Naive thymus-derived CD4-positive, alpha-beta T cell (primary cell): ENCODE data around the gene RAD51B. TPM values are rescaled to one million over a fixed set of nuclear protein-coding genes. Genes with fewer than 3 reads are reported as not detected.

Experiments used
- ATAC-seq: fragments of 150-1000 bp; cut with Tn5 transposase; 2 replicates; pipeline ENCODE4 v1.10.0; 2021; ENCODE audit warnings: mild to moderate bottlenecking, moderate library complexity
- CTCF ChIA-PET: fragments of 350-600 bp; sonication (Branson Sonifier 250); formaldehyde crosslinking; loops from one replicate; lab custom pipeline; 2021; ENCODE audit warnings: antibody characterized with exemption; lab: Charles Lee
- POLR2A ChIA-PET: fragments of 350-600 bp; sonication (Branson Sonifier 250); formaldehyde crosslinking; loops from one replicate; lab custom pipeline; 2021; ENCODE audit warnings: antibody characterized with exemption, inconsistent platforms; lab: Charles Lee
- DNase-seq, 9 donors: peaks; one replicate each; pipeline versions ENCODE4 v3.0.0 to v3.0.0-alpha.2; 2020 to 2022; ENCODE audit warnings: mixed read lengths in 1 of 9
- H3K27ac ChIP-seq: one replicate; pipeline ENCODE4 v1.7.0; 2013; ENCODE audit warnings: mild to moderate bottlenecking, low read depth, low read length, moderate library complexity
- H3K27me3 ChIP-seq, 2 donors: one replicate each; pipeline ENCODE4 v1.7.0; 2013; ENCODE audit warnings: low read length in 2 of 2, mild to moderate bottlenecking in 2 of 2, moderate library complexity in 2 of 2; ENCODE audit not compliant: control insufficient read depth in 2 of 2, insufficient read depth in 2 of 2
- H3K36me3 ChIP-seq, 3 experiments: 1 replicate in 2 of 3; 2 replicates in 1 of 3; pipeline ENCODE4 v1.7.0; 2013; ENCODE audit warnings: low read length in 3 of 3, mild to moderate bottlenecking in 3 of 3, moderate library complexity in 1 of 3; ENCODE audit not compliant: insufficient read depth in 3 of 3, control insufficient read depth in 2 of 3
- H3K4me1 ChIP-seq, 2 donors: one replicate each; pipeline ENCODE4 v1.7.0; 2013; ENCODE audit warnings: low read length in 2 of 2, mild to moderate bottlenecking in 2 of 2, moderate library complexity in 1 of 2; ENCODE audit not compliant: control insufficient read depth in 2 of 2, insufficient read depth in 2 of 2
- H3K4me3 ChIP-seq: 2 replicates; pipeline ENCODE4 v1.7.0; 2013; ENCODE audit warnings: mild to moderate bottlenecking, low read length
- H3K9me3 ChIP-seq, 3 experiments: 1 replicate in 2 of 3; 2 replicates in 1 of 3; pipeline ENCODE4 v1.7.0; 2013; ENCODE audit warnings: low read length in 3 of 3; ENCODE audit not compliant: control insufficient read depth in 2 of 3
- H3K27ac Mint-ChIP-seq, 9 donors: one replicate each; pipeline ENCODE4 v1.8.0; 2020 to 2022; ENCODE audit warnings: mixed read lengths in 9 of 9, mild to moderate bottlenecking in 8 of 9, moderate library complexity in 5 of 9, inconsistent platforms in 2 of 9
- H3K27me3 Mint-ChIP-seq, 5 donors: one replicate each; pipeline ENCODE4 v1.8.0; 2021 to 2022; ENCODE audit warnings: mixed read lengths in 5 of 5, mild to moderate bottlenecking in 1 of 5
- H3K36me3 Mint-ChIP-seq, 5 donors: one replicate each; pipeline ENCODE4 v1.8.0; 2020 to 2022; ENCODE audit warnings: mixed read lengths in 5 of 5, mild to moderate bottlenecking in 3 of 5, inconsistent platforms in 1 of 5
- H3K4me1 Mint-ChIP-seq, 7 donors: one replicate each; pipeline ENCODE4 v1.8.0; 2020 to 2022; ENCODE audit warnings: mixed read lengths in 7 of 7, mild to moderate bottlenecking in 3 of 7, inconsistent platforms in 1 of 7
- H3K4me3 Mint-ChIP-seq, 10 donors: one replicate each; pipeline ENCODE4 v1.8.0; 2020 to 2022; ENCODE audit warnings: mild to moderate bottlenecking in 10 of 10, mixed read lengths in 10 of 10, moderate library complexity in 6 of 10, inconsistent platforms in 2 of 10
- H3K9me3 Mint-ChIP-seq, 11 donors: one replicate each; pipeline ENCODE4 v1.8.0; 2020 to 2022; ENCODE audit warnings: mixed read lengths in 11 of 11, mild to moderate bottlenecking in 4 of 11, inconsistent platforms in 1 of 11, moderate library complexity in 1 of 11
- intact Hi-C, 2 donors: fragments of 100-400 bp; cut with micrococcal nuclease; formaldehyde crosslinking; loops; one replicate each; pipeline ENCODE4 v1.15.1; 2023
- polyA plus RNA-seq, 2 donors: library from polyadenylated mRNA; unstranded; fragments of 300-500 nt; fragmentation: Illumina TruSeq; gene quantifications; one replicate each; pipeline ENCODE4 v1.2.3, GENCODE V29; 2021
- total RNA-seq, 6 experiments: library from RNA in 5 of 6; stranded (reverse) in 5 of 6; gene quantifications; 1 replicate in 5 of 6; 2 replicates in 1 of 6; pipeline ENCODE4 v1.2.3 and lab custom pipeline; 2021 to 2026

RAD51B gene
- total and polyA plus RNA-seq, 7 experiments from 2014 or later, result 15.0 to 42.2 (median 28.8) TPM

DNA sequence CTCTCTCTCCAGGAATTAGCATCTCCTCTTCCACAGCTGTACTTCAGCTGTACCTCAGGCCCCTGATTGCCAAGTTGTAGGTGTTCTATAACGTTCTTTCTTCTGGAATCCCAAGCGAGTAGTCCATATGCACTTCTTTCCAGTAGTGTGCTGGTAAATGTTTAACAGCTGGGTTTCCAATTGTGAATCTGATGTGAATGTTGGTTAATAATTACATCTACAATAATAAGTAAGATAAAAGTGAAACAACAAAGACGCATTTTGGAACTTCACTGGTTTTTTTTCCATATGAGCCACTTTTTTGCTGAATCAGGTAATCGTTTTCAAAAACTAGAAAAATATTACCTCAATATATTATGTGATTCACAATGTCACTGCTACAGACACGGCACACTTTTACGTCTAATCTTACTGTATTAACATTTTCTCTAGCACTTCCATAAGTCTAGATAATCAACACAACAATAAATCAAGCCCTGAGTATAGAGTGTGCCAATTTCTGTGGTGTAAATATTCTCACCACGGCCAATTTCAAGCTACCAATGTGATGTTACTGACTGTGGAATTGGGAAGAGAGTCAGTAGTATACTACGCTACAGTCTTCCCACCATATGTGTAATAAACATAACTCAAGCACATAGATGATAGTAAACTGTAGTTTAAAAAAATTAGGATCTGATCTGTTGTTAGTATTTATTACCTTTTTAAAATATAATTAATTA lies 860.3 kb downstream of the RAD51B start:
- Histone ChIP-seq H3K27me3 (no peaks in the 10 kb centered on the region), H3K27ac (no peak overlapping the region), H3K9me3 (no peaks in the 10 kb centered on the region), H3K36me3 (no peaks in the 10 kb centered on the region), H3K4me1 (peaks cover 31 to 38% of the 10 kb centered on the region in 2 donors), H3K4me3 (no peak overlapping the region)
- Mint-ChIP-seq H3K4me3 (no peak overlapping the region), H3K27me3 (no peaks in the 10 kb centered on the region), H3K36me3 (peaks cover 0 to 4% (median 0%) of the 10 kb centered on the region in 5 donors), H3K4me1 (peaks cover 37 to 58% (median 44%) of the 10 kb centered on the region in 7 donors), H3K27ac (peak overlapping the region in 3 of 9 donors; percentile 3 to 82 (median 63)), H3K9me3 (peaks cover 0 to 2% (median 0%) of the 10 kb centered on the region in 11 donors)
- ATAC-seq, result no peak
- DNase-seq, result no peak
- POLR2A ChIA-PET, result interaction anchor here (1.2 kb wide), 1 partner anchor 9 kb away, joined by 5 read pairs; no protein-coding TSS in a partner anchor
- intact Hi-C loops, result loop anchor here (10.0 kb wide), 3 partner anchors 55 to 435 kb away; no protein-coding TSS in a partner anchor
- CTCF ChIA-PET, result interaction anchor here (0.7 to 1.4 kb wide), 3 partner anchors 109 to 429 kb away, joined by 3 to 4 read pairs (median 3); no protein-coding TSS in a partner anchor

GRCh38 chr14:68680541-68681051 lies 861.0 kb downstream of the RAD51B start:
- ChIA-PET POLR2A (interaction anchor here (0.9 to 1.2 kb wide), 4 partner anchors 10 to 99 kb away, joined by 3 to 5 read pairs (median 4); no protein-coding TSS in a partner anchor), CTCF (interaction anchor here (1.4 kb wide), 1 partner anchor 108 kb away, joined by 4 read pairs; no protein-coding TSS in a partner anchor)
- H3K4me3 ChIP-seq, result no peak overlapping the region
- H3K4me3 Mint-ChIP-seq, result no peak overlapping the region
- peak overlapping the region in 3 of 9 donors; percentile 77 to 82 (median 79) for H3K27ac Mint-ChIP-seq
- H3K4me1 Mint-ChIP-seq, result peaks cover 43 to 65% (median 51%) of the 10 kb centered on the region in 7 donors
- H3K9me3 Mint-ChIP-seq, result peaks cover 0 to 2% (median 0%) of the 10 kb centered on the region in 11 donors
- H3K27ac ChIP-seq, result no peak overlapping the region
- H3K27me3 ChIP-seq, result no peaks in the 10 kb centered on the region
- H3K4me1 ChIP-seq, result peaks cover 38 to 45% of the 10 kb centered on the region in 2 donors
- ATAC-seq (no peak), DNase-seq (no peak)
- H3K36me3 Mint-ChIP-seq, result peaks cover 0 to 4% (median 0%) of the 10 kb centered on the region in 5 donors
- H3K36me3 ChIP-seq, result no peaks in the 10 kb centered on the region
- intact Hi-C loops, result loop anchor here (10.0 kb wide), 3 partner anchors 56 to 436 kb away; no protein-coding TSS in a partner anchor
- H3K9me3 ChIP-seq, result no peaks in the 10 kb centered on the region
- no peaks in the 10 kb centered on the region for H3K27me3 Mint-ChIP-seq

DNA sequence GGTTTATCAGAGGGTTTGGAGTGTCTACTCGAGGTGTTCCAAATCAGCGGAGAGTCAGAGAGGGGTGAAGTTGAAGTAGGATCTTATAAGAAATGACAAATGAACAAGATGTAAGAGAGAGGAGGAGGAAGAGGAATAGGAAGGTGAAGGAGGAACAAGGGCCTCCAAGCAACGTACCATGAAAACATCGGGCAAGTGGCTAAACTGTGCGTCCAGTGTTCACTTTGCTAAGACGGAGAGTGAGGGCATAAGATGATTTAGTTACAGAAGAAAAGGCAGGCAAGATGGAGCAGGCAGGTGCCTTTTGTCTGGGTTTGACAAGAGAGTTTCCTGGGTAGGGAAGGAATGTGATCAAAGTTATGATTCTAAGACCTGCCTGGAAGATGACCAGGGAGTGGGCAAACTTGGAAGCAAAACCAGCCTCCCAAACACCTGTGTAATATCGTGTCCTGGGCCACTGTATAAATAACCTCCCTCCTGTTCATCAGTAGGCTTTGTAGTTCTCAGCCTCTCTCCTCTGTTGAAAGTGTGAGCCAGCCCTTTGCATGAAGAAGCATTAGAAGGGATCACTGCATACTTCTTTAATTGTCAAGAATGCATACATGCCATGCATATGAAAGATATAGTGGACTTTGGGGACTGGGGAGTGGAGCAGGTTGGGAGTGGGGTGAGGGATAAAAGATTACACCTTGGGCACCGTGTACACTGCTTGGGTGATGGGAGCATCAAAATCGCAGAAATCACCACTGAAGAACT lies 861.9 kb downstream of the RAD51B start:
- H3K36me3 Mint-ChIP-seq, result peaks cover 0 to 4% (median 0%) of the 10 kb centered on the region in 5 donors
- H3K4me3 Mint-ChIP-seq, result peak overlapping the region in 5 of 10 donors; percentile 29 to 71 (median 47)
- intact Hi-C loops, result loop anchor here (10.0 kb wide), 3 partner anchors 57 to 437 kb away; no protein-coding TSS in a partner anchor
- Histone ChIP-seq H3K4me3 (no peak overlapping the region), H3K27me3 (no peaks in the 10 kb centered on the region), H3K36me3 (no peaks in the 10 kb centered on the region), H3K4me1 (peaks cover 44 to 53% of the 10 kb centered on the region in 2 donors), H3K9me3 (no peaks in the 10 kb centered on the region), H3K27ac (no peak overlapping the region)
- no peak for DNase-seq
- no peak for ATAC-seq
- H3K27ac Mint-ChIP-seq, result peak overlapping the region; percentile 1 to 97 (median 75)
- CTCF ChIA-PET, result no interaction called here
- H3K9me3 Mint-ChIP-seq, result peaks cover 0 to 2% (median 0%) of the 10 kb centered on the region in 11 donors
- POLR2A ChIA-PET, result interaction anchor here (0.9 to 1.2 kb wide), 4 partner anchors 11 to 98 kb away, joined by 3 to 5 read pairs (median 4); no protein-coding TSS in a partner anchor
- no peaks in the 10 kb centered on the region for H3K27me3 Mint-ChIP-seq
- peaks cover 46 to 72% (median 59%) of the 10 kb centered on the region in 7 donors for H3K4me1 Mint-ChIP-seq

DNA sequence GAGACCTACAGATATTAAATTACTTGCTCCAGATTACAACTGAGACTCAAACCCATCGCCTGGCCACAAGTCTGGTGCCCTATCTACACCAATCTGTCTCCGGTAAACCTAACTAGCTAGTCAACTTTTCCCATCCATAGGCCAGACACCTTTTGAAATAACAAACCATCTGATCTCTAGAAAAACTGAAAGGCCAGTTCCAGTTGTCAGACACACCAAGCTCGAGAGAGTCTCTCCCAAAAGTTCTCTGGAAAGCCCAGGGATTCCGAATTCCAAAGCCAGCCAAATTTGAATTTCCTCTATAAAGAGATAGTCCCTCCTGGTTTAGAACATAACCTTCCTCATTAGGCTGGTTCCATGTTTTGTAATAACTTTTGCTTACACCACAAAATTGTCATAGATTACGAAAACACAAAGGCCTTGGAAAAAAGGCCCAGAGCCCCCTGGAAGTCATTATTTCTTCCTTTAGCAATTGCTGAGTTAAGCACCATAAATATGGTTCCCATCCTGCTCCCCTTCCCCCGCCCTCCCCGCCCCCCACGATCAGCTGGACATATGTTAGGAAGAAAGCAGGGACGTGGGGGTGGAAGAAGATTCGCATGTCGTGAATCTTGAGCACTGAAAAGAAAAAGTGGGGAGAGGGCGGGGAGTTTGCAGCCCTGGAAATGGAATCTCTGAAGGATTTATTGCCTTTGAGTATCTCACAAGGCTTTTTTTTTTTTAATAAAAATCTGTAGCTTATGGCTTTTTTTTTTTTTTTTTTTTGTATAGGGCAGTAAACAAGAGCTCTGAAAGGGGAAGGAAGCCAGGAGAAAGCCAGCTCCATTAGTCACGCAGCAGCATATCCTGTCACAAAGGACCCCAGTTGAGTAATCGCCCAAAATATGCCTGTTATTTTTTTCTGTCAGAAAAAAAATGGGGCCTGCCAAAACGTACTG lies 862.9 kb downstream of the RAD51B start:
- Histone ChIP-seq H3K27me3 (no peaks in the 10 kb centered on the region), H3K4me3 (no peak overlapping the region), H3K36me3 (no peaks in the 10 kb centered on the region), H3K27ac (no peak overlapping the region), H3K4me1 (peaks cover 44 to 53% of the 10 kb centered on the region in 2 donors), H3K9me3 (no peaks in the 10 kb centered on the region)
- Mint-ChIP-seq H3K4me3 (peak overlapping the region in 9 of 10 donors; percentile 42 to 73 (median 61)), H3K27me3 (no peaks in the 10 kb centered on the region), H3K9me3 (no peaks in the 10 kb centered on the region), H3K27ac (peak overlapping the region; percentile 56 to 97 (median 87)), H3K36me3 (peaks cover 0 to 4% (median 0%) of the 10 kb centered on the region in 5 donors), H3K4me1 (peaks cover 47 to 74% (median 62%) of the 10 kb centered on the region in 7 donors)
- peak; percentile 24 for ATAC-seq
- ChIA-PET POLR2A (interaction anchor here (0.6 to 4.7 kb wide), 18 partner anchors 9 to 431 kb away, joined by 3 to 36 read pairs (median 4); partner anchors contain the start of gene ZFP36L1), CTCF (interaction anchor here (0.7 to 0.9 kb wide), 4 partner anchors 32 to 433 kb away, joined by 3 to 8 read pairs (median 4); no protein-coding TSS in a partner anchor)
- intact Hi-C loops, result loop anchor here (10.0 kb wide), 3 partner anchors 58 to 438 kb away; no protein-coding TSS in a partner anchor
- peak in 3 of 9 donors; percentile 11 to 20 (median 16) for DNase-seq

GRCh38 chr14:68683326-68683725 lies 863.7 kb downstream of the RAD51B start:
- H3K4me1 Mint-ChIP-seq, result peaks cover 46 to 77% (median 63%) of the 10 kb centered on the region in 7 donors

More at GRCh38 chr14:68683326-68683725, 863.7 kb downstream of the RAD51B start:
- H3K36me3 ChIP-seq, result no peaks in the 10 kb centered on the region
- no peaks in the 10 kb centered on the region for H3K27me3 ChIP-seq
- no peak overlapping the region for H3K4me3 ChIP-seq
- CTCF ChIA-PET, result interaction anchor here (0.7 to 1.7 kb wide), 6 partner anchors 33 to 434 kb away, joined by 3 to 8 read pairs (median 4); no protein-coding TSS in a partner anchor
- no peaks in the 10 kb centered on the region for H3K27me3 Mint-ChIP-seq
- H3K4me3 Mint-ChIP-seq, result peak overlapping the region in 8 of 10 donors; percentile 42 to 73 (median 62)
- no peaks in the 10 kb centered on the region for H3K9me3 Mint-ChIP-seq
- intact Hi-C loops, result loop anchor here (10.0 kb wide), 3 partner anchors 59 to 439 kb away; no protein-coding TSS in a partner anchor
- peaks cover 0 to 4% (median 0%) of the 10 kb centered on the region in 5 donors for H3K36me3 Mint-ChIP-seq
- peak overlapping the region; percentile 56 to 97 (median 87) for H3K27ac Mint-ChIP-seq
- POLR2A ChIA-PET, result interaction anchor here (0.6 to 4.7 kb wide), 16 partner anchors 10 to 432 kb away, joined by 3 to 36 read pairs (median 4); partner anchors contain the start of gene ZFP36L1
- H3K27ac ChIP-seq, result no peak overlapping the region
- H3K9me3 ChIP-seq, result no peaks in the 10 kb centered on the region
- peaks cover 44 to 53% of the 10 kb centered on the region in 2 donors for H3K4me1 ChIP-seq
- DNase-seq (no peak), ATAC-seq (no peak)
